ENCODE results near the gene DOK3. TPM values are rescaled to one million over a fixed set of nuclear protein-coding genes. Genes with fewer than 3 reads are reported as not detected.

Gene DOK3
- total RNA-seq, 4 donors from 2014 or later, result 1.5 to 4.0 (median 2.0) TPM

GRCh38 chr5:177526791-177527190 is 17.2 kb upstream of the DOK3 start:
- no peak for DNase-seq (ENCODE audit: low spot score in 2 of 2)
- TF ChIP-seq, protein P1, sequence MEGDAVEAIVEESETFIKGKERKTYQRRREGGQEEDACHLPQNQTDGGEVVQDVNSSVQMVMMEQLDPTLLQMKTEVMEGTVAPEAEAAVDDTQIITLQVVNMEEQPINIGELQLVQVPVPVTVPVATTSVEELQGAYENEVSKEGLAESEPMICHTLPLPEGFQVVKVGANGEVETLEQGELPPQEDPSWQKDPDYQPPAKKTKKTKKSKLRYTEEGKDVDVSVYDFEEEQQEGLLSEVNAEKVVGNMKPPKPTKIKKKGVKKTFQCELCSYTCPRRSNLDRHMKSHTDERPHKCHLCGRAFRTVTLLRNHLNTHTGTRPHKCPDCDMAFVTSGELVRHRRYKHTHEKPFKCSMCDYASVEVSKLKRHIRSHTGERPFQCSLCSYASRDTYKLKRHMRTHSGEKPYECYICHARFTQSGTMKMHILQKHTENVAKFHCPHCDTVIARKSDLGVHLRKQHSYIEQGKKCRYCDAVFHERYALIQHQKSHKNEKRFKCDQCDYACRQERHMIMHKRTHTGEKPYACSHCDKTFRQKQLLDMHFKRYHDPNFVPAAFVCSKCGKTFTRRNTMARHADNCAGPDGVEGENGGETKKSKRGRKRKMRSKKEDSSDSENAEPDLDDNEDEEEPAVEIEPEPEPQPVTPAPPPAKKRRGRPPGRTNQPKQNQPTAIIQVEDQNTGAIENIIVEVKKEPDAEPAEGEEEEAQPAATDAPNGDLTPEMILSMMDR (IDR thresholded peaks at IDR 0.05), result no peak
- no peak for TF ChIP-seq POLR2A (IDR thresholded peaks at IDR 0.05)
- 84 to 96% methylated on average over 6 of the region's 6 CpGs for WGBS, 2 donors
- intact Hi-C loops (cut with DNase I; ENCODE audit: low total_unique reads), result no loop called here
- H3K4me3 ChIP-seq (ENCODE audit: low read depth, poor library complexity, severe bottlenecking), result no peak overlapping the region

DNA sequence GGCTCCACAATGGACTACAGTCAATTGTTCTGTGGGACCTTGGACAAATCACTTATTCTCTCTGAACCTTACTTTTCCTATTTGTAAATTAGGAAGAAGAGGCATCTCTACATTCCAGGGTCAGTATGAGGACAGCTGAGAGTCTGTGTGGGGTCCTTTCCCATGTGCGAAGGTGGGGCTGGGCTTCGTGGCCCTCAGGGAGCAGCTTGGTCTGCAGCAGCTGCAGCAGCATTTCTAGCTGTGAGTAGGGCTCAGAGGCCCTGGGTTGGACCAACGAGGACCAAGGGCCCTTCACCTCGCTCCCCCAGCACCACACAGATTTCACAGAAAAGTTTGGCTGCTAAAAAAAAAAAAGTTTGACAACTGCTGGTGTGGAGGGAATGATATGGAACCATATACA is 16.6 kb upstream of the DOK3 start:
- 93 to 94% methylated on average over 4 of the region's 4 CpGs for WGBS, 2 donors
- H3K4me3 ChIP-seq (ENCODE audit: low read depth, poor library complexity, severe bottlenecking), result no peak overlapping the region
- no peak for DNase-seq (ENCODE audit: low spot score in 2 of 2)
- intact Hi-C loops (cut with DNase I; ENCODE audit: low total_unique reads), result no loop called here
- TF ChIP-seq POLR2A (IDR thresholded peaks at IDR 0.05), result no peak
- TF ChIP-seq, protein P1 (IDR thresholded peaks at IDR 0.05), result no peak

DNA sequence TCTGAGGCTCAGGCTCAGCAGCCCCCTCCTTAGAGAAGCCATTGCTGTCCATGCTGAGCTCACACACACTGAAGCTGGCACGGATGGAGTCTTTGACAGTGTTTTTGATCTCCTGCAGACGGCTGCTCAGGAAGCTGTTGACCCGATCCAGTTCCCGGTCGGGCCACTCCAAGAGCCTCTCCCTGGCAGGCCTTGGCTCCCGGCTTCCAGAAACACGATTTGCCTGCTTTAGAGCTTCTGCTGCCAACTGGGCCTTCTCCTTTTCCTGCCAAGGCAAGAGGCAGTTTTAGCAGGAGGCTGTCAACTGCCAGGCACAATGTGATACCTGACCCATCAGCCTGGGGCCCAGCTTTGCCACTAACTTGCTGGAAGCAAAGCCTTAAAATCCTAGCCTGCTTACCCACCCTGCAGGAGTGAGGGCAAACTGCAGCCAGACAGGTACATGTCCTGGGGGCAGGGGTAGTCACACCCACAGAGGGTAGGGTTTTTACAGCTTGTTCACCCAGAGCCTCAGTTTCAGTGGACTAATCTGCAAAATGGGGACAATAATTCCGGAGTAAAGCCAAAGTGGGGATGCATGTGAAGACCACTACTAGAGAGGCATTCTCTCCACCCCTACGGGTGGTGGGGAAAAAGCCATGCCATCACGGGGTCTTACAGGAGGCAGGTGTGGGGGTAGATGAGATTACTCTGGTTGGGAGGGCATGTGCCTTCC is 15.5 kb upstream of the DOK3 start:
- H3K4me3 ChIP-seq (ENCODE audit: low read depth, poor library complexity, severe bottlenecking), result no peak overlapping the region
- DNase-seq (ENCODE audit: low spot score in 2 of 2), result no peak
- no peak for TF ChIP-seq POLR2A (IDR thresholded peaks at IDR 0.05)
- TF ChIP-seq, protein P1 (IDR thresholded peaks at IDR 0.05), result no peak
- 54 to 65% methylated on average over 10 of the region's 10 CpGs for WGBS, 2 donors
- intact Hi-C loops (cut with DNase I; ENCODE audit: low total_unique reads), result no loop called here

- no peak overlapping the region for H3K4me3 ChIP-seq (ENCODE audit: low read depth, poor library complexity, severe bottlenecking)
- no peak for DNase-seq (ENCODE audit: low spot score in 2 of 2)
- TF ChIP-seq, protein P1 (IDR thresholded peaks at IDR 0.05), result no peak
- TF ChIP-seq POLR2A (IDR thresholded peaks at IDR 0.05), result no peak
- whole genome bisulfite sequencing, 2 donors, result 90% methylated on average over 11 of the region's 12 CpGs
- intact Hi-C loops (cut with DNase I; ENCODE audit: low total_unique reads), result no loop called here
Measured at GRCh38 chr5:177524539-177524900, 14.9 kb upstream of the DOK3 start.

DNA sequence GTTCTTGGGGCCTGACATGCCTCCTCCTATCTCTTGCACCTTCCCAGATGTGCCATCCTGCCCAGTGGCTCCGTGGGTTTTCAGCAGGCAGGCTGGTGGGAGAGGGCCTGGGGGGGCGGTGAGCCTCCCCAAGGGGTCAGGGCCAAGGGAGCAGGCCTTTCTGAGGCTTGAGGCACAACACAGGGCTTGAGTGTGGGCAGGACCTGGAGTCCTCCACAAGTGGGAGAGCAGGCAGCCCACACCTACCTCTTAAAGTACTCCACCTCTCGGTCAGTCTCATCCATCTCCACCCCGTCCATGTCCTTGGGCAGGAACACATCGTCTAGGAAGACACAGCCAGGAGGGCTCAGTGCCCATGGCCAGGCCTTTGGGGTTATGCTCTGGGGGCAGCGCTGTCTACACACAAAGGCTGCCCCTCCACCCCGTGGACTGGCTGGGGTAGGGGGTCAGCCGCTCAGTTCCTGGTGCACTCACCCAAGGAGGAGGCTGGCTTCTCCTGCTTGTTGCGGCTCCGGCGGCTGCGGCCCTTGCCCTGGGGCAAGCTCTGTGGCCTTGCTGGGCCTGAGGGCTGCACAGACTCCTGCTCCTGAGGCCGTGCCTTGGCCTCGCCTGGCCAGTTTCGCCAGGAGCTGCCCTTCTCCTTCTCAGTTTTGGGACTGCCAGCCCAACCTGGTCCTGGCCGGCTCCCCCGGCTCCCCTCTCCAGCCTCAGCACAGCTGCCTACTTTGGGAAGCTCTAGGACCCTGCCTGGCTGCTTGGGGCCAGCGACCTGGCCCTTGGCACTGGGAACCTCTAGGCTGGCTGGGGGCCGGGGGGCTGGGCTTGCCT is 14.3 kb upstream of the DOK3 start:
- TF ChIP-seq POLR2A (IDR thresholded peaks at IDR 0.05), result no peak
- TF ChIP-seq, protein P1 (IDR thresholded peaks at IDR 0.05), result no peak
- WGBS, 2 donors, result 96 to 97% methylated on average over 17 of the region's 19 CpGs
- intact Hi-C loops (cut with DNase I; ENCODE audit: low total_unique reads), result no loop called here
- H3K4me3 ChIP-seq (ENCODE audit: low read depth, poor library complexity, severe bottlenecking), result no peak overlapping the region
- no peak for DNase-seq (ENCODE audit: low spot score in 2 of 2)

Measured in lower leg skin (tissue), 4 donors.